Coronary artery (tissue), 2 donors: ENCODE data around the gene DIAPH3.

Experiments used
- DNase-seq: peaks from one replicate; pipeline ENCODE4 v3.0.0-alpha.2; 2017; ENCODE audit warnings: low spot score
- H3K27ac ChIP-seq, 2 donors: fragments of 200-600 bp; sonication (generic); one replicate each; pipeline ENCODE4 v1.5.1; 2016 to 2019
- H3K4me3 ChIP-seq: fragments of 200-600 bp; sonication (generic); 2 replicates; pipeline ENCODE4 v1.5.1; 2016; ENCODE audit warnings: mild to moderate bottlenecking, moderate library complexity
- TF ChIP-seq, protein P1 (sequence below): fragments of 200-600 bp; sonication (generic); IDR thresholded peaks from one replicate; pipeline ENCODE4 v1.5.1; 2019; ENCODE audit warnings: antibody characterized with exemption

Gene DIAPH3

GRCh38 chr13:59950266-59950665, 213.5 kb downstream of the DIAPH3 start:
- DNase-seq, result no peak
- TF ChIP-seq, protein P1, sequence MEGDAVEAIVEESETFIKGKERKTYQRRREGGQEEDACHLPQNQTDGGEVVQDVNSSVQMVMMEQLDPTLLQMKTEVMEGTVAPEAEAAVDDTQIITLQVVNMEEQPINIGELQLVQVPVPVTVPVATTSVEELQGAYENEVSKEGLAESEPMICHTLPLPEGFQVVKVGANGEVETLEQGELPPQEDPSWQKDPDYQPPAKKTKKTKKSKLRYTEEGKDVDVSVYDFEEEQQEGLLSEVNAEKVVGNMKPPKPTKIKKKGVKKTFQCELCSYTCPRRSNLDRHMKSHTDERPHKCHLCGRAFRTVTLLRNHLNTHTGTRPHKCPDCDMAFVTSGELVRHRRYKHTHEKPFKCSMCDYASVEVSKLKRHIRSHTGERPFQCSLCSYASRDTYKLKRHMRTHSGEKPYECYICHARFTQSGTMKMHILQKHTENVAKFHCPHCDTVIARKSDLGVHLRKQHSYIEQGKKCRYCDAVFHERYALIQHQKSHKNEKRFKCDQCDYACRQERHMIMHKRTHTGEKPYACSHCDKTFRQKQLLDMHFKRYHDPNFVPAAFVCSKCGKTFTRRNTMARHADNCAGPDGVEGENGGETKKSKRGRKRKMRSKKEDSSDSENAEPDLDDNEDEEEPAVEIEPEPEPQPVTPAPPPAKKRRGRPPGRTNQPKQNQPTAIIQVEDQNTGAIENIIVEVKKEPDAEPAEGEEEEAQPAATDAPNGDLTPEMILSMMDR, result no peak
- no peak overlapping the region for H3K4me3 ChIP-seq
- no peak overlapping the region for H3K27ac ChIP-seq

- H3K27ac ChIP-seq, result no peak overlapping the region
- no peak for DNase-seq
- TF ChIP-seq, protein P1, result no peak
- no peak overlapping the region for H3K4me3 ChIP-seq
Measured at GRCh38 chr13:59948686-59949085, 215.0 kb downstream of the DIAPH3 start.

GRCh38 chr13:59946944-59947343, 216.8 kb downstream of the DIAPH3 start:
- TF ChIP-seq, protein P1, result no peak
- H3K27ac ChIP-seq, result no peak overlapping the region
- H3K4me3 ChIP-seq, result no peak overlapping the region
- no peak for DNase-seq

GRCh38 chr13:59931621-59932020, 232.1 kb downstream of the DIAPH3 start:
- Histone ChIP-seq H3K4me3 (no peak overlapping the region), H3K27ac (no peak overlapping the region)
- TF ChIP-seq, protein P1, result no peak
- no peak for DNase-seq

DNA sequence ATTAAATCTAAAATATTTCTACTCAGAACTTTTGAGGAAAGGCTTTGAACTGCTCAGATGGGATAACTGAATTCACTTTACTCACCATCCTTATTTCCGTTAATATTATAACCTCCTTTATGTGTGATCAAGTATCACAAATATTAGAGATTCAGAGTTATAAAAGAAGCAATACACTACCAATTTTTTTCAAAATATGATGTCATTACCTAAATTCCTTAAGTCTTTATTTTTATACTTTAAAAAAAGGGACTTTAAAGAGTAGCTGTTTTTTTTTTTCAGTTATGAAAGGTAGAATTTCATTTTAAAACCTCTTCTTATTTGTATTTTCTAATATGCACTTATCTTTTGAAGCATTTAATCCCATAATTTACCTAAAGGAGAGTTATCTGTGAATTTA, 239.5 kb downstream of the DIAPH3 start:
- TF ChIP-seq, protein P1, result no peak
- Histone ChIP-seq H3K4me3 (no peak overlapping the region), H3K27ac (no peak overlapping the region)
- no peak for DNase-seq

DNA sequence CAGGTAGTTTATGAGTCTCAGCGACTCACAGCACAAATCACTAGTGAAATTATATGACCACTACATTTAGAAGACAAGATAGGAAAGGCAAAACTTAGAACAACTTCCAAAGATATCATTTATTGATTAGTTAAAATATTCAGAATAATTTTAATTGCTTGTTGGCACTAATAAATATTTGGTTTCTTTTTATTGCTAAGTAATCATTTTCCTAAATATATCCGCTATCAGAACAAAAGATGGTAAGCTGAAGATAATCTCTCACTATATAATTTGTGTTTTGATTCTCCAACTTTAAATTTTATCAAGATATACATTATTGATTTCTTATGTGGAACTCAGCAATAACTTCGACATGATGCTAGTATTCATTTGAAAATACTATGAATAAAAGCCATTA, 248.5 kb downstream of the DIAPH3 start:
- Histone ChIP-seq H3K4me3 (no peak overlapping the region), H3K27ac (no peak overlapping the region)
- TF ChIP-seq, protein P1, result no peak
- no peak for DNase-seq

DNA sequence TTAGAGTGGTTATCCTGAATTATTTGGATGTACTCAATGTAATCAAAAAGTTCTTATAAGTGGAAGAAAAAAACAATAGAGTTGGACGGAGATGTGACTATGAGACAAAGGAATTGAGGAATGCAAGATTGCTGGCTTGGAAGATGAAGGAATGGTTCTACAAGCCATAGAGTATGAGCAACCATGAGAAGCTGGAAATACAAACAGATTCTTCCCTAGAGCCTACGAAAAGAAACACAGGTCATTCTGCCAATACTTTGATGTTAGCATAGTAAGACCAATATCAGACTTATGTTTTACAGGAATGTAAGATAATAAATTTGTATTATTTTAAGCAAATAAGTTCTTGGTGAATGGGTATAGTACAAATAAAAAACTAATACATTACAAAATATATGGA, 249.2 kb downstream of the DIAPH3 start:
- Histone ChIP-seq H3K4me3 (no peak overlapping the region), H3K27ac (no peak overlapping the region)
- TF ChIP-seq, protein P1, result no peak
- DNase-seq, result no peak
